Eye (tissue), 1 donor: ENCODE data around the gene S100A7.

ENCODE experiments used
- DNase-seq: peaks from one replicate; pipeline ENCODE4 v3.0.0-alpha.2; 2015

The S100A7 gene

DNA sequence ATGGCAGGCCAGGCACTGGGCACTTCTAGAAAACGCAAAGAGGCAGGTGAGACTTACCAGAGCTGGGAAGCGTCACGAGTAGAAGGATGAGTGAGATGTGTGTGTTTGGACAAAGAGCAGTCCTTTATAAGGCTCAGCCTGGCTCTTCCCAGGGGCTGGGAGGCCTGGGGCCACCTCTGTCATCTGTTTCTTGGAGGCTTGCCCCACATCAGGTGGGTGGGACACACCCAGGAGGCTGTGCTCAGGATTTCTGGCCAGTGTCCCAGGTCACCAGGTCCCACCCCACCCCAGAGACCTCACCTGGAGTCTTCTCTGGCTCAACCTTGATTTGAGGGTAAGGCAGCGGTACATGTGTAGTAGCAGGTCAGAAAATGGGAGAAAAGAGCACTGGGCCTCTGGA is at the start of gene S100A7:
Gene S100A7 (minus strand): TSS at position 101 of the 400 bp plus-strand sequence. CDS start 1,638 bp downstream, outside the sequence.
- no peak for DNase-seq

- peak; percentile 40 for DNase-seq
Measured at GRCh38 chr1:153509729-153510354, 49.4 kb upstream of the S100A7 start.

GRCh38 chr1:153509036-153509435 is 48.6 kb upstream of the S100A7 start:
- DNase-seq, result no peak

DNA sequence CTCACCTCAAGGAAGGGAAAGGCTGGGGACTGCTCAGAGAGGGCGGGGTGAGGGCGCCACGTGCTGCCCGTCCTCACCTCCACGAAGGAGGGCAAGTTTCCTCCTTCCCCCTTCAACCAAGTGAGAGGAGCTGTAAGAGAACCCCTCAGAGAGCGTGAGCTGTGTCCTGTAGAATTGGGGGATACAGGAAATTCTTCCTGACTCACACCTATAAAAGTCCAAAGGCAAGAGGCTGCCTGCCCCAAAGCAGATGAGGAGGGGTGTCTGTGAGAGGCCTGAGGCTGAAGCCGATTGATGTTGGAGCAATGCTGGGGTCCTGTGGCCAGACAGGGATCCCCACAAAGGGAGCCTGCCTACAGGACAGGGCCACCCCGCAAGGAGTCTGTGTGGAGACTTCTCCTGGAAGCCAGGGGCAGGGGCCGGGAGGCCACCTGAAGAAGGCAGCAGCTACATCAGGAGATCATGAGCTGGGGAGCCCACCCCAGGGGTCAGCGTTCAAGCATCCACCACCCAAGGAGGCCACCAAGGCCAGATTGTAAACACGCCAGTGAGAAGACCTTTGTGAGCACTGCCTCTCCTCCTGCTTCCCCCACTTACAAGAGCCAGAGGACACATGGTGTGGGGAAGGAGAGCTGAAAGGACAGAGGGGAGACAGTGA is 47.6 kb upstream of the S100A7 start:
- DNase-seq, result no peak

- DNase-seq, result no peak
Measured at GRCh38 chr1:153506831-153507413, 46.5 kb upstream of the S100A7 start.

DNA sequence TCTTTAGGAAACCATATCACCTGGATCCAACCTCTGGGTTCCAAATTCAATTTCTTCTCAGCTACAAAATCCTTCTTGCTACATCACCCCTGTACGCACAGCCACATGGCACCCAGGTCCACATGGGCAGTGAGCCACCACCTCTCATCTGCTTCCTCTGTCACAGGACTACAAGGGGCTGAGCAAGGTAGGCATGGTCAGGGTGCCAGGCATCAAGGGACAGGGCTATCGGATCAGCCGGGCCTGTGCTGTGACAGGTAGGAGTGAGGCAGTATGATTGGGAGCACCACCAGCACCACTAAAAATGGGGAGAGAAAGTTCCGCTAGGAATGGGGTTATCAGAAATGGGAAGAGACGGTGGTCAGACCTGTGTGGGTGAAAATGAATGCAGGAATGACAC is 45.9 kb upstream of the S100A7 start:
- DNase-seq, result no peak

DNA sequence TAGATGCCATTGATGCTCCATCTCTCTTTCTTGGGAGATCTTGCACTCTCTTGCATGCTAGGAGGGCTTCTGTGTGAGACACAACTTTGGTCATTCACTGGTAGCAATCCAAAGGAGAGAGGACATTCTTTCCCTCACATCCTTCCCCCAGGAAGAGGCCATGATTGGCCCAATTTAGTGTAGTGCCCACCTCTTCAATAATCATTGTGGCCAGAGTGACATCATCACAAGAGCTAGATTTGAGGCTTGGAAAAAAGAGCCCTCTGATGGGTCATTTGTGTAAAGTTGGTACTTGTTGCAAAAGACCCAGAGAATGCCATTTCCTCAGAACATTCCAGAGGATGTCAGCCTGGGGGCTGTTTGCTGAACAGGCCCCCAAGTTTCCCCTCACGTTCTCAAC is 45.1 kb upstream of the S100A7 start:
- DNase-seq, result no peak

DNA sequence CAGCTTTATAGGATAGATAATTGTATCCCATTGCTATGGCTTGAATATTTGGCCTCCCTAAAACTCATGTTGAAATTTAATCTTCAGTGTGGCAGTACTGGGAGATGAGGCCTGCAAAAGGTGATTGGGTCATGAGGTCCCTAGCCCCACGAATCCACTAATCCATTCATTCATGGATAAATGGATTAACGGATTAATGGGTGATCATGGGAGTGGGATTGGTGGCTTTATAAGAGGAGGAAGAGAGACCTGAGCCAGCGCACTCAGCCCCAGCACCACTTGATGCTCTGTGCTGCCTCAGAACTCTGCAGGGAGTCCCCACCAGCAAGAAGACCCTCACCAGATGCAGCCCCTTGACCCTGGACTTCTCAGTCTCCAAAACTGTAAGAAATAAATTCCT is 43.3 kb upstream of the S100A7 start:
- no peak for DNase-seq

DNA sequence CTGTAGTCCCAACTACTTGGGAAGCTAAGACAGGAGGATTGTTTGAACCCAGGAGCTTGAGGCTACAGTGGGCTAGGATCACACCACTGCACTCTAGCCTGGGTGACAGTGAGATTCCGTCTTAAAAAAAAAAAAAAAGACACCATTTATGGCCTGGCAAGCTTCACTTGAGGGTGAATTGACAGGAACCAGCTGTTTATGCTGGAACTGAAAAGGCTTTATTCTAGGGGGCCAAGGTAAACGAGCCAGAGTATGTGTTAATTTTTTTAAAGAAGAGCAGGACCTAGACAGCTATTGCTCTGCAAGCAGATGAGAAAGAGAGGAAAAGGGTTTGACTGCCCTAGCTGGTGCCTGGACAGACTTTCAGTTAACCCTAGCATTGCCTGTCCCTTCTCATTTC is 38.3 kb upstream of the S100A7 start:
- DNase-seq, result no peak

DNA sequence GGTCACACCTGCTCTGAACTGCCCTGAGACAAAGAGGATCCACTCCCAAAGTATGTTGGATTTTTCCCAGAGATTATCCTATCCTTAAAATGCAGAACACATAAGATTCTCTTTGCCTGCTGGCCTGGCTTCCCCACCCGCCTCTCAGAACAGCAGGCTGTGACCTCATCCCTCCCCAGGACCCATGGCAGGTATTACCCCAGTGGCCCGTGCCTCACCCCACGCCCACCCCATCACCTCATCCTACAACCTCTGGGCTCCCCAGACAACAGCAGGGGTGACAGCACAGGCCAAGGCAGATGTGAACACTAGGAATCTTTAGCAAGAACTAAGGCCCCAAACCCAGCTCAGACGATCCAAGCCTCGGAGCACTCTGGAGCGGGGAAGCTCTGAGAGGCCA is 35.1 kb upstream of the S100A7 start:
- DNase-seq, result no peak

DNA sequence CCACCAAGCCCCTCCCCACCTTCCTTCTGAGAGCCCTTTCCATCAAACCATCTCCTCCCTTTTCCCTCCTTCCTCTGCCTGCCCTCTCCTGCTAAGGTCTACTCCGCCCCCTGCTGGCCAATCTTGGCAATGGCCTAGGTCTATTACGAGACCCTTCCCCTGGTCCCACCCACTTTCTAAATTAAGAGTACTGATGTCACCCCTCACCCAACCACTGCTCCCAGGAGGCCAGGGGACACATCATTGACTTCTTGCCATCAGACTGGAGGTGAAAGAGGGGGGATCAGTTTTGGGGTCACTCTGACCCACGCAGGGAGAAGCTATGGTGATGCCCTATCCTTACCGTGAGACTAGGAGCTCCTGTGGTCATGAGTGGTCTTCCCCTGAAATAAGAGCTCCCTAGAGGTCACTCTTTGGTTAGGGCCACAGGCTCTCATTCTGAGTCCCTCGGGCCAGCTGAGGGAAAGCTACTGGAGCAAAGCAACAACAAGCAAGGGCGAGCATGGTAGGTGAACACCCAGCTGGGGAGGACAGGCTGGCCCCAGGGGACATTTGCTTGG is 34.6 kb upstream of the S100A7 start:
- DNase-seq, result peak; percentile 93

DNA sequence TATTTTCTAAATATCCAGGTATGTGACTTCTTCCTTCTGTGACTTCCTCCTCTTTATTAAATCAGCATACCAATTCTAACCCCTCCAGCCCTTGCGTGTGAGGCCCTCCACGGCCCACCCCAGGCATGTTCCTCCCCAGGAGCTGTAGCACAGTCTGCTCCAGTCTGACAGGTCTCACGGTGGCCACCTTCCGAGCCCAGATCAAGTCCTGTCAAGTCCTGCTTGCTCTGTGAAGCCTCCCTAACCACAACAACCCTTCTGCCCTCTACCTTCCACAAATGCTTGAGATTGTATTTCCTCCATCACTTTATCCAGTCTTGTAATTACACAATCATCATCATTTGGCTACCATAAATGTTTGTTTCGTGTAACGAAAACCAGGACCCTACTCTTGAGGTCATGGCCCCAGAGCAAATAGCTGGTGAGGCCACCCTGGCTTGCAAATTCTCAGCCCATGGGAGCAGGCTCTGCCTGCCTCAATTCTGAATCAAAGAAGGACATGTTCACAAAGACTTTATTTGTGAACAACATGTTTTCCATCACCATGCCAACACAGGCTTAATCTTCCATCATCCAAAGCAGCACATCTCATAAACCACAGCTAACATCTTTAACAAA is 33.0 kb upstream of the S100A7 start:
- DNase-seq, result no peak

GRCh38 chr1:153490272-153491051 is 30.0 kb upstream of the S100A7 start:
- peak; percentile 61 for DNase-seq

DNA sequence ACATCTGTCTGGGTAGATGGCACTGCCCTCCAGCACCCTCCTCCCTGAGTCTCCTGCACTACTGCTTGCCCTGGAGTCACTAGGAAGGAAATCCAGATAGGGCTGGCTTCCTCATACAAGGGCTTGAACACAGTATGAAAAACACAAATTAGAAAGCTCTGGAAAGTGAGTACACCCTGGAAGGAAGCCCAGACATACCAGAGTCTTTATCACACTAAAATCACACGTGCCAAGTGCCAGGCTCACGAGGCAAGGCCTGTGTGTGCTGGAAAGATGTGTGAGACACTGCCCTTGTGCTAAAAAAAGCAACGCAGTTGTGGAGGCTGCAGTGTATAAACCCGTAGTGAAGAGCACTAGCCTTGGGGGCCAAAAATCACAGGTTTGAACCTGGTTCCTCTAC is 28.3 kb upstream of the S100A7 start:
- no peak for DNase-seq

GRCh38 chr1:153487707-153488106 is 27.3 kb upstream of the S100A7 start:
- no peak for DNase-seq

- peak; percentile 39 for DNase-seq
Measured at GRCh38 chr1:153485863-153486262, 25.4 kb upstream of the S100A7 start.

DNA sequence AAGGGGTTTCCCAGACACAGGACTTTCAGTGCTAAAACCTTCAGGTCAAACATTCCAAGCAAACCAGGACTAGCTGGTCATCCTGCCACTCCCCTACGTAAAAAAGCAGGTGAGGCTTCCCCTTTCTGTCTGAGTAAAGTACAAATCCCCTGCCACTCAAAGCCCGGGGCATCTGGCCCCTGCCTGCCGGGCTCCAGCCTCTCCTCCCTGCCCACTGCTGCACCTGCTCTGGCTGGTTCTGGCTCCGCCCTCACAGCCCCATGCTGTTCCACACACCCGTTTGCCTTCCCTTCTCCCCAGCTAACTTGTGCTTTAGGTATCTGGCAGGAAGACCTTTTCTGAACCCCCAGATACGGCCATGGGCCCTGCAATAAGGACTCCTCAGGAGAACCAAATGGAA is 23.3 kb upstream of the S100A7 start:
- DNase-seq, result peak; percentile 7

DNA sequence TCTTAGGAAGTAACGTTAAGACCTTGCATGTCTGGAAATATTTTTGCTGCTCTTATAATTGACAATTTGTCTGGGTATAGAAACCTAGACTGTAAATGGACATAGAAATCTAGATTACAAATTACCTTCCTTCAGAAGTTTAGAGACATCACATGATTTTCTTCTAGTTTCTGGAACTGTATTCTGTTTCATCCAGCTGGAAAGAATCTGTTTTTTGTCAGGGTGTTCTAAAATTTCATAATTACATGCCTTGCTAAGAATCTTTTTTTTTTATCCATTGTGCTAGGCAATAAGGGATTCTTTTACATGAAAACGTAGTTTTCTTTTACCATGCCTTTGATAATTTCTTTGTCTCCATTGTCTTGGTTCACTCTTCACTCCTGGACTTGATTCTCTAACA is 20.7 kb upstream of the S100A7 start:
- DNase-seq, result no peak

- DNase-seq, result no peak
Measured at GRCh38 chr1:153478692-153479618, 18.5 kb upstream of the S100A7 start.

GRCh38 chr1:153478047-153478691 is 17.7 kb upstream of the S100A7 start:
- DNase-seq, result no peak

DNA sequence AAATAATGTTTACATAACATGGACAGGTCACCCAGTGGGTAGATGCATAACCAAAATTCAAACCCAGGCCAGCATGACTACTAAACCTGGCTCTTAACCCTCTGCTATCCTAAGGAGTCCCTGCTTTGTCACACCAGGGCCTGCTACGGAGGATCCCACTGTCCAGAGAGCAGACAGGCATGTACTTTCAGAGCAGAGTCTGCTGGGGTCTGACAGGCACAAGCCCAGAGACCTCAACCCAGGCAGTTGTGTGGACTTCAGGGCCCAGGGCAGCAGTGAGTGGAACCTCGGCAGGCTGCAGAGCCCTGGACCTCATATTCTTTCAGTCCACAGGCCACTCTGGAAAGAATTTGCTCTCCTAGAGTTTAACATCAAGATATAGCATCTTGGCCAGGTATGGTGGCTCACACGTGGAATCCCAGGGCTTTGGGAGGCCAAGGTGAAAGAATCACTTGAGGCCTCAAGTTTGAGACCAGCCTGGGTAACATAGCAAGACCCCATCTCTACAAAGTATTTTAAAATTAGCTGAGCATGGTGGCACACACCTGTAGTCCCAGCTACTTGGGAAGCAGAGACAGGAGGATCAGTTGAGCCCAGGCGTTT is 16.1 kb upstream of the S100A7 start:
- no peak for DNase-seq
